Endodermal cell (in vitro differentiated cells): ENCODE data around the gene ATXN1. TPM values are rescaled to one million over a fixed set of nuclear protein-coding genes. Genes with fewer than 3 reads are reported as not detected.

Source experiments
- DNase-seq: peaks from one replicate; pipeline ENCODE4 v3.0.0-alpha.2; 2017
- H3K27ac ChIP-seq: 2 replicates; pipeline ENCODE4 v1.5.1; 2013; ENCODE audit warnings: mild to moderate bottlenecking, low read depth, low read length, moderate library complexity
- H3K27me3 ChIP-seq: 2 replicates; pipeline ENCODE4 v1.6.1; 2013; ENCODE audit warnings: mild to moderate bottlenecking, low read length, moderate library complexity; ENCODE audit not compliant: insufficient read depth, control insufficient read depth, poor library complexity, severe bottlenecking
- H3K36me3 ChIP-seq: 2 replicates; pipeline ENCODE4 v1.7.0; 2013; ENCODE audit warnings: mild to moderate bottlenecking, low read length, moderate library complexity; ENCODE audit not compliant: control insufficient read depth, insufficient read depth
- H3K4me1 ChIP-seq: one replicate; pipeline ENCODE4 v1.7.0; 2013; ENCODE audit warnings: low read length; ENCODE audit not compliant: control insufficient read depth, insufficient read depth
- H3K4me3 ChIP-seq: 2 replicates; pipeline ENCODE4 v1.5.1; 2013; ENCODE audit warnings: mild to moderate bottlenecking, low read length, moderate library complexity
- H3K9ac ChIP-seq: 2 replicates; pipeline ENCODE4 v1.6.1; 2013; ENCODE audit warnings: mild to moderate bottlenecking, low read length, moderate library complexity; ENCODE audit not compliant: poor library complexity, severe bottlenecking; ENCODE audit errors: extremely low read depth
- H3K9me3 ChIP-seq: 2 replicates; pipeline ENCODE4 v1.6.1; 2013; ENCODE audit warnings: mild to moderate bottlenecking, low read length, moderate library complexity; ENCODE audit not compliant: control insufficient read depth
- H3K27ac Mint-ChIP-seq: 2 replicates; pipeline ENCODE4 v1.8.0; 2020; ENCODE audit warnings: mixed read lengths
- H3K27me3 Mint-ChIP-seq: 2 replicates; pipeline ENCODE4 v1.8.0; 2021; ENCODE audit warnings: mild to moderate bottlenecking, mixed read lengths; ENCODE audit not compliant: insufficient read depth
- H3K36me3 Mint-ChIP-seq: 2 replicates; pipeline ENCODE4 v1.8.0; 2020; ENCODE audit warnings: low read depth, mixed read lengths
- H3K4me1 Mint-ChIP-seq: 2 replicates; pipeline ENCODE4 v1.8.0; 2020; ENCODE audit warnings: mixed read lengths
- H3K4me3 Mint-ChIP-seq: 2 replicates; pipeline ENCODE4 v1.8.0; 2020; ENCODE audit warnings: mild to moderate bottlenecking, moderate library complexity, mixed read lengths
- H3K9me3 Mint-ChIP-seq: 2 replicates; pipeline ENCODE4 v1.8.0; 2020; ENCODE audit warnings: mild to moderate bottlenecking, mixed read lengths
- CTCF ChIP-seq: fragments of 200-600 bp; sonication (generic); conservative IDR thresholded peaks from 2 replicates; pipeline ENCODE4 v1.5.0; 2021; ENCODE audit warnings: antibody characterized with exemption, mild to moderate bottlenecking
- WGBS, 2 experiments: methylation state at CpG; one replicate each; pipeline versions ENCODE4 v1.1.5 to v1.1.7; 2013; ENCODE audit warnings: missing lambda C conversion rate in 2 of 2, mixed read lengths in 1 of 2; ENCODE audit not compliant: insufficient coverage in 1 of 2, insufficient read length in 1 of 2; 5-methylcytosine and 5-hydroxymethylcytosine counted together
- total RNA-seq, 2 donors: library from RNA; stranded (reverse); fragmentation: NEBNext Ultra II Directional in 1 of 2; extraction: Animal tissue kit (Norgen Biotek cat#: 25700) in 1 of 2; gene quantifications; 2 replicates in 1 of 2; 3 replicates in 1 of 2; pipeline ENCODE4 v1.2.1, GENCODE V29; 2021

Gene ATXN1
- total RNA-seq, 2 donors from 2014 or later: 10.4 to 15.9 TPM

- H3K36me3 Mint-ChIP-seq: no peaks in the 10 kb centered on the region
- H3K27ac Mint-ChIP-seq: no peak overlapping the region
- no peaks in the 10 kb centered on the region for H3K9me3 Mint-ChIP-seq
- Histone ChIP-seq H3K4me1 (no peaks in the 10 kb centered on the region), H3K9ac (no peak overlapping the region), H3K27me3 (no peaks in the 10 kb centered on the region), H3K9me3 (no peaks in the 10 kb centered on the region), H3K27ac (no peak overlapping the region), H3K4me3 (no peak overlapping the region), H3K36me3 (no peaks in the 10 kb centered on the region)
- no peak overlapping the region for H3K4me3 Mint-ChIP-seq
- no peaks in the 10 kb centered on the region for H3K27me3 Mint-ChIP-seq
- DNase-seq: no peak
- no peak for TF ChIP-seq CTCF
- WGBS, 2 experiments: 95 to 100% methylated on average over 8 to 9 of the region's 9 CpGs
- peaks cover 7% of the 10 kb centered on the region for H3K4me1 Mint-ChIP-seq
Observed at GRCh38 chr6:16717275-16717942, 43.9 kb downstream of the ATXN1 start.

GRCh38 chr6:16716321-16716858 is 44.9 kb downstream of the ATXN1 start:
- H3K4me1 Mint-ChIP-seq: peaks cover 4% of the 10 kb centered on the region
- no peaks in the 10 kb centered on the region for H3K9me3 Mint-ChIP-seq
- H3K36me3 Mint-ChIP-seq: no peaks in the 10 kb centered on the region
- H3K4me3 ChIP-seq: no peak overlapping the region
- H3K4me3 Mint-ChIP-seq: no peak overlapping the region
- H3K27me3 Mint-ChIP-seq: no peaks in the 10 kb centered on the region
- no peak overlapping the region for H3K27ac ChIP-seq
- 92 to 100% methylated on average over 1 to 2 of the region's 2 CpGs for WGBS, 2 experiments
- H3K4me1 ChIP-seq: no peaks in the 10 kb centered on the region
- no peak overlapping the region for H3K27ac Mint-ChIP-seq
- no peak for TF ChIP-seq CTCF
- H3K9ac ChIP-seq: no peak overlapping the region
- H3K36me3 ChIP-seq: no peaks in the 10 kb centered on the region
- no peaks in the 10 kb centered on the region for H3K9me3 ChIP-seq
- no peak for DNase-seq
- no peaks in the 10 kb centered on the region for H3K27me3 ChIP-seq

GRCh38 chr6:16713597-16713996 is 47.7 kb downstream of the ATXN1 start:
- Mint-ChIP-seq H3K4me3 (no peak overlapping the region), H3K27me3 (no peaks in the 10 kb centered on the region), H3K36me3 (no peaks in the 10 kb centered on the region), H3K4me1 (no peaks in the 10 kb centered on the region), H3K27ac (no peak overlapping the region), H3K9me3 (no peaks in the 10 kb centered on the region)
- H3K27ac ChIP-seq: no peak overlapping the region
- WGBS, 2 experiments: 97% methylated on average over 8 to 9 of the region's 9 CpGs
- TF ChIP-seq CTCF: no peak
- H3K9ac ChIP-seq: no peak overlapping the region
- H3K4me1 ChIP-seq: no peaks in the 10 kb centered on the region
- no peaks in the 10 kb centered on the region for H3K27me3 ChIP-seq
- H3K36me3 ChIP-seq: no peaks in the 10 kb centered on the region
- no peaks in the 10 kb centered on the region for H3K9me3 ChIP-seq
- H3K4me3 ChIP-seq: no peak overlapping the region
- no peak for DNase-seq
